HG02798 (cell line): ENCODE results near the gene YPEL4.

Source experiments
- ATAC-seq: cut with Tn5 transposase; IDR thresholded peaks from one replicate; pipeline ENCODE4 v1.9.1; 2021; ENCODE audit warnings: mild to moderate bottlenecking; ENCODE audit not compliant: unreplicated experiment, poor library complexity

Gene YPEL4

DNA sequence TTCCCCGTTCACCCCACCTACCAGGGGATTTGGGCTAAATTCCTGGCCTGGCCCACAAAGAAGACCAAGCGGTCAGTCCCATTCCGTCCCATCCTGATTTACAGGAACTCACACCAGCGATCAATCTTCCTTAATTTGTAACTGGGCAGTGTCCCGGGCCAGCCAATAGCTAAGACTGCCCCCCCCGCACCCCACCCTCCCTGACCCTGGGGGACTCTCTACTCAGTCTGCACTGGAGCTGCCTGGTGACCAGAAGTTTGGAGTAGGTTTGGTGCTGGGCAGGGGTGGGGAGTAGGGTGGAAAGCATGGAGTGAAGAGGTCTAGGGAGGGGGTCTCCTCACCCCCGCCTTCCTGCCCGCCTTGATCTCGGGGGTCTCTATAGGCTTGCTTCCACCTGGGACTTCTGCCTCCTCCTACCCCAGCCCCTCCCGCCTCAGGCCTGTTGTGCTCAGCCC lies 52.2 kb downstream of the YPEL4 start, which contains the start of gene SERPING1:
TSS of gene SERPING1 (plus strand) at position 225 of the 455 bp plus-strand sequence. CDS start 586 bp downstream, outside the sequence.
- no peak for ATAC-seq

- ATAC-seq: no peak
Observed at GRCh38 chr11:57596266-57596885, 53.3 kb downstream of the YPEL4 start.
